T-helper 1 cell treated with Interleukin-12 subunit alpha and Interleukin-12 subunit beta and Interleukin-4 antibody, amounts not matched to agents 30 ng/mL and 1 ng/mL, for 36 hours (primary cell): ENCODE data around the gene ZWILCH. TPM values are rescaled to one million over a fixed set of nuclear protein-coding genes. Genes with fewer than 3 reads are reported as not detected.

Experiments
- intact Hi-C: fragments of 100-400 bp; cut with micrococcal nuclease; formaldehyde crosslinking; loops from one replicate; pipeline ENCODE4 v1.15.1; 2024
- total RNA-seq: library from RNA; stranded (reverse); gene quantifications from 2 replicates; pipeline ENCODE4 v1.2.3, GENCODE V29; 2022

The ZWILCH gene
- total RNA-seq, 1 donor from 2014 or later: 25.9 TPM

- intact Hi-C loops: no loop called here
These were observed 20.5 kb upstream of the ZWILCH start for GRCh38 chr15:66484539-66485112.

DNA sequence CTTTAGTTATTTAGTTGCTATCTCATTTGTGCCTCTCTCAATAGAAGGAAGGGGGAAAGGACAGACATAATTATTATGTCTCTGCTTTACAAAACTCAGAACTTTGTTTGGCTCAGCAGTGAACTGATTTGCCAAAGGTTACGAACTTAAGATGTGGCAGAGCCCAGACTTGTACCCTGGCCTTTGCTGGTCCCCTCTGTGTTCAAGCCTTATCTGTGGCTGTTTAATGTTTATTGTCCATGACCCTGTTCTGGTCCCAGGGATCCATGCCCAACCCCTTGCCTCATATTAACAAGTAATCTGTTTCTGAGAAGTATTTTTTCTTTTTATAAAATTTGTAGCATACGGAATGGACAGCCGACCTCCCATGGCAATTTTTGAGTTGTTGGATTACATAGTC, 18.2 kb upstream of the ZWILCH start:
- intact Hi-C loops: no loop called here

DNA sequence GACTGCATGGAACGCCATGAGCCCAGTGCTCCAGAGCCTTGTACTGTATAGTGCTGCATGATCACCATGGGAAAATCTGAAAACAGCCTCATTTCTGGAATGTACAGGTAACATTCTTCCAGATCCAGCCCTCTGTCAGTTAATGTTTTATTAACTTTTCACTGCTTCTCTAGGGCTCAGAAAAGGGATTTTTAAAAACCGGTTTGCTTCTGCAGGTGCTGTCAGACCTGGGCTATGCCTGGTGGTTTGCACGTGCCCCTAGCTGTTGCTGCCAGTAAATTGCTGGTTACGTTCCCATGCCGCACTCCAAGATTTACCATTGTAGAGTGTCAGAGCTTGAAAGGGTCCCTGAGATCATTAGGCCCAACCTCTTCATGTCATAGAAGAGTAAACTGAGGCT, 16.6 kb upstream of the ZWILCH start:
- intact Hi-C loops: no loop called here

DNA sequence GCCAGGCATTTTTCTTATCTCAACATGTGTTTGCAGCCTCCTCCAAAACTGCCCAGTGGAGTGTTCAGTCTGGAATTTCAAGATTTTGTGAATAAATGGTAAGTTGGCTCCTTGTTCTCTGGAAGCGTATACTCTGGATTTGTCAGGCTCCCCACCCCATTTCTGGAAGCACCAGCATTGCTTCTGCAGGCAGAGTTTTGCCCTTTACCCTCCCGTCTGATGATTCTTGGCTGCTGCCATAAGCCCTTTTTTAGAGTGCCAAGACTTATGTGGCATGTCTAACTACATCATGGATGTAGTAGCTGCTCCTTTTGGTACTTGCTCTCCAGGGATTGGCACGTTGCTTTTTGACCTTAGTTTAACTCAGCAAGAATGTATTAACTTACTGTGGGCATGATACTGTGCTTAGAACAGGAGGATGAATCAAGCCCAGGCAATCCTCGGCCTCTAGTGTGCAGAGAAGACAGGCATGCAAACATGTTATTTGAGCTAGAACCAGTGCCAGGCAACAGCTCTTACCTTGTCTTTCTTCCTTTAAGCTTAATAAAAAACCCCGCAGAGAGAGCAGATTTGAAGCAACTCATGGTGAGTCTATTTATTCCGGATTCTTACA, 15.8 kb upstream of the ZWILCH start:
- intact Hi-C loops: no loop called here

- intact Hi-C loops: loop anchor here (10.0 kb wide), 1 partner anchor 1357 kb away; the partner anchor contains the start of gene PDCD7
These were observed 13.3 kb upstream of the ZWILCH start for GRCh38 chr15:66491846-66492245.

GRCh38 chr15:66494262-66494661, 10.9 kb upstream of the ZWILCH start:
- intact Hi-C loops: loop anchor here (10.0 kb wide), 1 partner anchor 1359 kb away; the partner anchor contains the start of gene PDCD7

DNA sequence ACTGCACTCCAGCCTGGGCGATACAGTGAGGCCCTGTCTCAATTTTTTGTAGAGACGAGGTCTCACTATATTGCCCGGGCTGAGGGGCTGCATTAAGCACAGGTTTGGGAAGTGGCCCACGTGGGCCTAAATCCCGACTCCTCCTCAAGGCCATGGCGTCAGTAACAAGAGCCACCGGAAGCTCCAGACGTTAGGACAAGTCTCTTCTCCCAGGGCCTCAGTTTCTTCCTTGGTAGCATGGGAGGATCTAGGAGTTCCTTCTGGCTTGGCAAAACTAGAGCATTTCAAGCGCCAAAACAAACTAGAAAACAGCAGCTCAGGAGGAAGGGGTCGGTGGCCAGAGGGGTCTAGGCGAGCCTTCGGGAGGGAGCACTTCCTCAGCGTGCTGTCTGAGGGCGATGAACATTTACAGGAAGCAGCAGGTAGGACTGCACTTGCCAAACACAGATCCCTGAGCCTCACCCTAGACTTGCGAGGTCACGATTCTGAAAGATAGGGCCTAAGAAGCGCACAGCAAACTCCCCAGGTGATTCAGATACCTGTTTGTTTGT, 8.1 kb upstream of the ZWILCH start:
- intact Hi-C loops: loop anchor here (1.0 to 10.0 kb wide), 9 partner anchors 8 to 1362 kb away; partner anchors contain the start of genes DIS3L, MAP2K1, PDCD7 and SMAD6

DNA sequence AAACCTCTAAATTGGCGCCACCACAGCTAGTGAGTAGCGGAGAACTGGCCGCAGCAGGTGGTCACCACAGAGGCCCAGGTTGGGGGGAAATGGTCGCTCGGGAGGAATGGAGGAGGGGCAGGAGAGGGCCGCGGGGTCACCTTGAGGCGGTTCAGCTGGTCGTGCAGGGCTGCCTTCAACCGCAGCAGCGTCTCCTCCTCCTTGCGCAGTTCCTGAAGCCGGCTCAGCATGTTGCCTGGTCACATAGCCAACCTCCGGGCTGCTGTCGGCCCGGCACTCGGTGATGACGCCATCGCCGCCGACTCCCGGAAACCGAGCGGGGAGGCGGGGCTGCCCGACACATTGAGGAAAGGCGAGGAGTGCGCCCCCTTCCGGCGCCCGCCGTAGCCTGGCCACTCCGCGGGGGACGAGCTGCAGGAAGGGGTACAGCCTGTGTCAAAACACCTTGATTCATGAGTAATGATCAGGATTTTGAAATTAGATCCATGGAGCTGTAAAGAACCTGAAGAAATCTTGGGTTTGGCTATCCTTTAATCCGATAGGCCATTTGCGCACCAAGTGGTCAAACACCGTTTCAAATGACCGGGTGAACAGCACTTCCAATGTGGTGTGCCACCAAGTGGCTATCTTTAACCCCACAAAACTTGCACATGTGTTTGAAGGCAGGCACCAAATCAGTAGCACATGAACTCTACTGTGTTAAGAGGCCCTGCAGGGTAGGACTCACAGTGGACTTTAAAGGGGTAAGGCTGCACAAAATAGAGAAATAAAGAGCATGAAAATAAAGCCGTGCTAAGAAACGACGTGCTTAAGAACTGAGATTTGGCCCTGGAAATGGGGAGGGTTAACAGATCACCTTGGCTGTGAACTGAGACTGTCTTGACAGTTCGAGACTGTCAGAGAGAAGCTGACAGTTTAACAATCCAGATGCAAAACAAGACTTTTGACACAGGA, 7.3 kb upstream of the ZWILCH start, which contains the start of gene SNAPC5:
Gene SNAPC5 (minus strand): TSS at position 261 of the 954 bp plus-strand sequence. CDS start 31 bp downstream, at position 230.
- intact Hi-C loops: loop anchor here (1.0 to 10.0 kb wide), 9 partner anchors 8 to 1363 kb away; partner anchors contain the start of genes DIS3L, MAP2K1, PDCD7 and SMAD6

DNA sequence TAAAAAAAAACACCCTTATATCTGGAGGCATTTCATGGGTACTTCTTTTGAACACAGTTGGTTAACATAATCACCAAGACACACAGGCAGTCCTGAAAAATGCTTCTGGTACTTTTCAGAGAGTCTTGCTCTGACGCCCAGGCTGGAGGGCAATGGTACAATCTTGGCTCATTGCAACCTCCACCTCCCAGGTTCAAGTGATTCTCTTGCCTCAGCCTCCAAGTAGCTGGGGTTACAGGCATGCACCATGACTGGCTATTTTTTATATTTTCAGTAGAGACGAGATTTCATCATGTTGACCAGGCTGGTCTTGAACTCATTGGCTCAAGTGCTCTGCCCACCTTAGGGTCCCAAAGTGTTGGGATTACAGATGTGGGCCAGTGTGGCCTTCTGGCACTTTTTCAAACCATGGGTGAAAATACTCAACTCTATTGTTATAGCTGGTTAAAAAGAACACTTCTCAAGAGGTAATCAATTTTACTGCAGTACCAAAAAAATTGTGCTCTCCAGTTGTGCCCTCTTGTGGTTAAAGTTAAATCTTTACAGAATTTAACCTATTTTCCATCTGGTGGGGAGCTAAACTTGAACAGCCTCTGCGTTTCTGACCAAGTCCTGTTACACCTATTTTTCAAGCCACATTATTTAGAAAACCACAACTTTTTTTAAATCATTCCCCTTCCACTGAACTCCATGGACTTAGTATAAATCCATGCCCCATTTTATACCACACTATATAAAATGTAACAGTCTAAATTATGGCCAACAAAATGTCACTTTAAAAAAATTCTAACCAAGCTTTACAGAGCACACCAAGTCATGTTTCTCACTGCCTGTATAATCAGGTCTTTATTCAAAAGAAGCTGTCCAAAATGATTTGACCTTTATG, 6.4 kb upstream of the ZWILCH start:
- intact Hi-C loops: loop anchor here (1.0 to 10.0 kb wide), 4 partner anchors 161 to 1364 kb away; partner anchors contain the start of genes PDCD7 and SMAD6

- intact Hi-C loops: loop anchor here (10.0 kb wide), 1 partner anchor 616 kb away; no protein-coding TSS in a partner anchor
These were observed 4.8 kb upstream of the ZWILCH start for GRCh38 chr15:66500346-66500745.

DNA sequence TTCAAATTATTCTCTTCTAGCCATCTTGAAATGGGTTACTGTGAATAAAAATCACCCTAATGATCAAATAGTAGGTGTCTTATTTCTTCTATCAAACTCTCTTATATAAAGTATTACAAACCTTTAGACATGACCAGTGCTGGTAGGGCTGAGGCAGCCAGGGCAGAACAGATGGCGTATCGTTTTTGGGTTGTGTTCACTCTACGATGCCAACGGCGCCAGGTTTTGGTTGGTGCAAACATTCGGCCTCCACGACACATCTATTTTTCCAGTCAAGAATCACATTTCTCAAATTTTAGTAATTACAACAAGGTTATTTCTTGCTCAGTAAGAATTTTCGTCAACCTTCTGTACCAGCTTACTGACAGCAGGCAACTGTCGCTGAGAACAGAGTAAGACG, 2.6 kb upstream of the ZWILCH start:
- intact Hi-C loops: loop anchor here (10.0 kb wide), 1 partner anchor 618 kb away; no protein-coding TSS in a partner anchor

DNA sequence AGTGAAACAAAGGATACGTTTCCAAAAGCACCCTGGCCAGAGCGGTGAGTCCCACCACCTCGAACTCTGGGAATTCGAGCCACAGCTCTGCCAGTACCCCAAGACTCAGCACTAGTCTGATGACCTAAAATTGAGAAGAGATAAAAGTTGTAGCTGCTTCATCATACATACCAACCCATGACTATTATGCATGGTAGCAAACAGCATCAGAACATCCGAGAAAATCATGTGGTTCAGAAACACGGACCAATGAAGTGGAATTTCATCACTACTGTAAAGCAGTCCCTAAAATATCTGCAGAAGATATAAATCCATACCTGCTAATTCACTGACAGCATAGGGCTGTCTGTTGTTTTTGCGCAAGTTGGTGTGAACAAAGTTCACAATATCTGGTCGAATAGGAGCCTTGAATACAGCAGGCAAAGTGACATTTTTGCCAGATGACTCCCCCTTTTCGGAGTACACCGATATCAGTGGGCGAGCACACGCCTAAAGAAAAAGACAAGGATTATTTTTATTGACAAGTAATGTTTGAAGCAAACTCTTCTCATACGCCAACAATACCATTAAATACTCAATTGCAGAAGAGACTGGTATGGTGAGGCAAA, 2.0 kb upstream of the ZWILCH start:
- intact Hi-C loops: loop anchor here (10.0 kb wide), 1 partner anchor 618 kb away; no protein-coding TSS in a partner anchor

GRCh38 chr15:66503780-66504562, 1.2 kb upstream of the ZWILCH start:
- intact Hi-C loops: loop anchor here (1.0 to 10.0 kb wide), 4 partner anchors 63 to 987 kb away; partner anchors contain the start of genes DIS3L and DPP8

- intact Hi-C loops: loop anchor here (1.0 to 10.0 kb wide), 10 partner anchors 8 to 1772 kb away; partner anchors contain the start of genes AAGAB, DPP8, FEM1B and IQCH
These were observed 295 bp downstream of the ZWILCH start for GRCh38 chr15:66505430-66505811.

DNA sequence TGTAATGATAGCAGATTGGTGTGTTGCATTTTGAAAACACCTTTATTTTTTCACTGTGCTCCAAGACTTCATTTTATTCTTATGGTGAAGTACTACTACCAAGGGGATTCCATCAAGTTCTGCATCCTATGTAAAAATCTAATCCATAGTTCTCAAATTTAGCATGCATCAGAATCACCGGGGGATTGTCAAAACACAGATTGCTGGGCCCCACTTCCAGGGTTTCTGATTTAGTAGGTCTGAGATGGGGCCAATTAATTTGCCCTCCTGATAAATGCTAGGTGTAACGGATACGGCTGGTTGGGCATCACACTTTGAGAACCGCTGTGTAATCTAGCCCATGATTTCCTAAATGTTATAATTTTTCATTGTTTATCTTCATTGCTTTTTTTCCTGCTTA, 692 bp downstream of the ZWILCH start:
- intact Hi-C loops: loop anchor here (1.0 to 10.0 kb wide), 10 partner anchors 9 to 1771 kb away; partner anchors contain the start of genes AAGAB, DPP8, FEM1B and IQCH

- intact Hi-C loops: loop anchor here (5.0 to 10.0 kb wide), 3 partner anchors 624 to 1769 kb away; partner anchors contain the start of genes FEM1B and RNU5B-1
These were observed 3.3 kb downstream of the ZWILCH start for GRCh38 chr15:66508293-66508883.

DNA sequence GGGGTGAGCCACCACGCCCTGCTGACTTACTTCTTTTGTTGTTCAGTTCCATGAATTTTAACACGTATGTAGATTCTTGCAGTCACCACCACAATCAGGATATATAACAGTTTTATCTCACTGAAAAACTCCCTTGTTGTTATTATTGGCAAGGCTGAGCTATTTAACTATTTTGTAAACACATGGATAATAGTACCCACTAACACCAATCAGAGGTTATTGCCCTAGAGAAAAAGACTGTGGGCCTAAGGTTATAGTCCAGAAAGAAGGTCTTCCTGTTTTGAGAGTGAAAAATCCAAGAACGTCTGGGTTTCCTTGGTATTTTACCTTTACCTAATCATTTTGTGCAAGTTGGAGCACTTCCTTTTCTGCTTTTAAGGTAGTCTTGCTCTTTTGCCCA, 9.5 kb downstream of the ZWILCH start:
- intact Hi-C loops: no loop called here

GRCh38 chr15:66515901-66516322, 10.8 kb downstream of the ZWILCH start:
- intact Hi-C loops: no loop called here
